NCI-H524 treated with DMSO at 0.1 percent for 48 hours (cell line): ENCODE results near the gene TMEM256.
"Not testable (repeated sequence)": the region's sequence is repeated elsewhere in the genome, so short reads cannot be mapped to it uniquely, and the experiment has no call there.

Experiments used
- DNase-seq: peaks from one replicate; lab custom pipeline; 2025; lab: John Stamatoyannopoulos, UW

Gene TMEM256

DNA sequence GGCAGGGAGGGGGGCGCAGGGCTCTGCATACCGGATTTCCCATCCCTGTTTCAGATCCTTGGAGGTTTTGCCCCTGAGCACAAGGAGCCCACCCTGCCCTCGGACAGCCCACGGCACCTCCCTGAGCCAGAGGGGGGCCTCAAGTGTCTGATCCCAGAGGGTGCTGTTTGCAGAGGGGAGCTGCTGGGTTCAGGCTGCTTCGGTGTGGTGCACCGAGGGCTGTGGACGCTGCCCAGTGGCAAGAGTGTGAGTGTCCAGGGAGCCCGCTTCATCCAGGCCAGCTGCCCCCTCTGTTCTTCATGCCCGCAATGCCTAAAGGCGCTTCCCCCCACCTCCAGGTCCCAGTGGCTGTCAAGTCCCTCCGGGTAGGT lies 20.5 kb downstream of the TMEM256 start:
- DNase-seq: no peak

GRCh38 chr17:7382901-7383300 lies 21.0 kb downstream of the TMEM256 start:
- DNase-seq: no peak

- DNase-seq: no peak
These were observed 22.8 kb downstream of the TMEM256 start, which contains the start of gene TNK1 for GRCh38 chr17:7380855-7381683. Gene TNK1 (plus strand): TSS chr17:7381089. CDS start chr17:7382927, 1,838 bp downstream.

GRCh38 chr17:7380321-7380720 lies 23.6 kb downstream of the TMEM256 start:
- no peak for DNase-seq

DNA sequence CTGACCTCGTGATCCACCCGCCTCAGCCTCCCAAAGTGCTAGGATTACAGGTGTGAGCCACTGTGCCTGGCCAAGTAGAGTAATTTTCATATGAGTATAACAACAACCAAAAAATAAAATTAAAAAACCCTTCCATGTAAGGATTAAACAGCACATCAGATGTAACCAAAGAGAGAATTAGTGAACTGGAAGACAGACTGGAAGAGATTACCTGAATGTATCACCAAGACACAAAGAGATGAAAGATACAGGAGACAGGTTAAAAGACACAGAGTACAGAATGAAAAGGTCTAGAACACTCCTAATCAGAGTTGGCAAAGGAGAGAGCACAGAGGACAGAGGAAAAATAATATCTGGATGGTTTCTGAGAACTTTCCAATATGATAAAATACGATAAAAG lies 24.8 kb downstream of the TMEM256 start:
- no peak for DNase-seq

DNA sequence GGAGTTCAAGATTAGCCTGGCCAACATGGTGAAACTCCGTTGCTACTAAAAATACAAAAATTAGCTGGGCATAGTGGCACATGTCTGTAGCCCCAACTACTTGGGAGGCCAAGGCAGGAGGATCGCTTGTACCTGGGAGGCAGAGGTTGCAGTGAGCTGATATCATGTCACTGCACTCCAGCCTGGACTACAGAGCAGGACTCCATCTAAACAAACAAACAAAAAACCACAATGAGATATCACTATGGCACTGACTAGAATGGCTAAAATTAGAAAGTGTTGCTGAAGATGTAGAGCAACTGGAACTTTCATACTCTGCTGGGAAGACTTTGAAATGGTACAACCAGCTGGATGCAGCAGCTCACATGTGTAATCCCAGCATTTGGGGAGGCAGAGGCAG lies 29.5 kb downstream of the TMEM256 start:
- DNase-seq: no peak

DNA sequence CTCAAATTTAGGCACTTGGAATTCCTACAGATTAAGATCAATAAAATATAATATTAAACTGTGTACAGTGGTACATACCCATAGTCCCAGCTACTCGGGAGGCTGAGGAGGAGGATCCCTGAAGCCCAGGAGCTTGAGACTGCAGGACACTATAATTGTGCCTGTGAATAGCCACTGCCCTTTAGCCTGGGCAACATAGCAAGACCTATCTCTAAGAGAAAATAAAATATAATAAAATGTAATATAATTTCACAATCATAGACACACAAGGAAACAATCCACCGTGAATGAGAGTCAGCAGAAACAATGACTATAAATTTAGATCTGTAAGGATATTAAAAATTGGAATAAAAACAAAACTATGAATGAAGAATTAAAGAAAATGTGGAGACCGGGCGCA lies 33.0 kb downstream of the TMEM256 start:
- no peak for DNase-seq

GRCh38 chr17:7369825-7370224 lies 34.1 kb downstream of the TMEM256 start:
- DNase-seq: no peak

DNA sequence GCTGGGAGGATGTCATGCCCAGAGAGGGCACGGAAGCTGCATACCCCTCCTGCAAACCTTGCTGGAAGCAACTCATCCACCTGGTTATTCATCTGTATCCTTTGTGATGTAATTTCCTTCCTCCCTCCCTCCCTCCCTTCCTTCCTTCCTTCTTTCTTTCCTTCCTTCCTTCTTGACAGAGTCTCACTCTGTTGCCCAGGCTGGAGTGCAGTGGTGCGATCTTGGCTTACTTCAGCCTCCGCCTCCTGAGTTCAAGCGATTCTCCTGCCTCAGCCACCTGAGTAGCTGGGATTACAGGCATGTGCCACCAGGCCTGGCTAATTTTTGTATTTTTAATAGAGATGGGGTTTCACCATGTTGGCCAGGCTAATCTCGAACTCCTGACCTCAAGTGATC lies 35.3 kb downstream of the TMEM256 start:
- not testable (repeated sequence) for DNase-seq

GRCh38 chr17:7367918-7368598 lies 35.8 kb downstream of the TMEM256 start:
- no peak for DNase-seq

GRCh38 chr17:7367083-7367482 lies 36.8 kb downstream of the TMEM256 start:
- no peak for DNase-seq

DNA sequence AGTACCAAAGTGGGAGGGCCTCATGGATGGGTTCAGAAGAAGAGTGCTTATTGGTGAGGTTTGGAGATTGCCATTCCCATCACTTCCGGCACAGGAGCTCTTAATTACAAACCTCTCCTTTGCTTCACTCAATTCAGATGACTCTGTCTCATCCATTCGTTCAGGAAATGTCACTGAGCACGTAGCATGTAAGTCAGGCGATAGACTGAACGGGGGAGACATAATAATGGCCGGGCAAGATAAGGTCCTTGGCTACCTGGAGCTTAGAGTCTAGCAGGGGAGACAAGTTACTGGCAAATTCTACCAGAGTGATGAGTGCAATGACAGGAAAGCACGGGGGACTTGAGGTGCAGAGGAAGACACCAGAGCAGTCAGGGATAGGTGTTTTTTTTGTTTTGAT lies 37.9 kb downstream of the TMEM256 start:
- not testable (repeated sequence) for DNase-seq

- DNase-seq: no peak
These were observed 40.6 kb downstream of the TMEM256 start for GRCh38 chr17:7363311-7363710.

DNA sequence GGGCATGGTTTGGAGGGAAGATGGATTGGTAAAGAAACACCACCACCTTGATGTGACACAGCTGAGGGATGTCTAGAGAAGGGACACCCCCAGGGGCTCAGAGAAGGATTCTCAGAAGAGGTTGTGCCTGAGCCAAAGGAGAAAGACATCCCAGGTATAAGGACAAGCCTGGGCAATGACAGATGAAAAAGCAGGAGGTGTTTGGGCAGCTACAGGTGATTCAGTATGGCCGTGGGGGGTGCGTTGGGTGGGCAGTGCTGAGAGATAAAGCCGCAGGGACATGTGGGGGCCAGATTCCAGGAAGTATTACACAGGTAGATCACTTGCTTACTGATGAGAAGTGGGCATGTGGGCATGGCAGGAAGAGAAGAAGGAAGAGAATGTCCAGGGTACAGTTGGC lies 42.0 kb downstream of the TMEM256 start:
- DNase-seq: no peak

- no peak for DNase-seq
These were observed 46.5 kb downstream of the TMEM256 start for GRCh38 chr17:7357381-7357780.

- no peak for DNase-seq
These were observed 47.1 kb downstream of the TMEM256 start for GRCh38 chr17:7356756-7357155.

DNA sequence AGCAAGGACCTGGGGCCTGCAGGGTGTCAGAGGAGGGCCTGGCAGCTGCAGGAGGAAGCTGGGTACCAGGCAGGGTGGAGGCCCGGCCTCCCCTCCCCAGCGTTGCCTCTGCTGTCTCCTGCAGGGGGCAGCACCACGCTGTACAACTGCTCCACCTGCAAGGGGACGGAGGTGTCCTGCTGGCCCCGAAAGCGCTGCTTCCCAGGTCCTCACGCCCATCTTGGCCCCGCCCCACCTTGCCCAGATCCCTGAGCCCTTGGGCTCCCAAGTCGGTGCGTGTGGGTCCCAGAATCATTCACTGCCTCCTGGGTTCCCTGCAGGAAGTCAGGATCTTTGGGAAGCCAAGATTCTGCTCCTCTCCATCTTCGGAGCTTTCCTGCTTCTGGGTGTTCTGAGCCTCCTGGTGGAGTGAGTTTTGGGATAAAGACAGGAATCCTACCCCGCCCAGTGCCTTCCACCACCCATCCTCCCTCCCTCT lies 47.8 kb downstream of the TMEM256 start:
- no peak for DNase-seq

DNA sequence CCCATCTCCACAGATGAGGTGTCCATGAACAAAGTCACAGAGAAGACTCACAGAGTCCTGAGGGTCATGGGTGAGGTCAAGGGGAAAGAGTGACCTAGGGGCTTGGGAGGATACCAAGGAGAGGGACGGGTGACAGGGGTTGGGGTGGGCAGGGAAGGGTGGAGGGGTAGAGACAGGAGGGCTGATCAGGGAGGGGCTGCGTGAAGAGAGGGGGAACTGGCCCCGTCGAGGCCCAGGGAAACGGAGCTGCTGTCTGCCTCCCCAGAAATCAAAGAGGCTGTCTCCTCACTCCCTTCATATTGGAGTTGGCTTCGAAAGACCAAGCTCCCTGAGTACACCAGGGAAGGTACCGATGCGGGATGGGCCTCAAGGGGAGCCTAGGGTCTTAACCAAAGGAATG lies 48.3 kb downstream of the TMEM256 start:
- DNase-seq: no peak

DNA sequence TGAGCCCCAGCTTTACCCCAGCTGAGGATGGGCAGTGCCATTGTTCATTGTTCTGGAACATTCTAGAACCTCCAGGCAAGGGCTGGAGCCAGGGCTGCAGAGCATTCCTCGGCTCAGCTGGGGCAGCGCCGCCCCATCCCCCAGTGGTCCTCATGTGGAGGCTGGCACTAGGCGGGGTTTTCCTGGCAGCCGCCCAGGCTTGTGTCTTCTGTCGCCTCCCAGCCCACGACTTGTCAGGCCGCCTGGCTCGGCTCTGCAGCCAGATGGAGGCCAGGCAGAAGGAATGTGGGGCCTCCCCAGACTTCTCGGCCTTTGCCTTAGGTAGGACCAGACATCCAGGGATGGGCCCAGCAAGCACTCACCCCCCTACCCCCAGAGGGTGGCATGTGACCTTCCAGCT lies 48.8 kb downstream of the TMEM256 start, which contains the start of gene TMEM95:
Gene TMEM95 (plus strand): TSS at position 104 of the 400 bp plus-strand sequence. CDS start 49 bp downstream, at position 153.
- no peak for DNase-seq

- DNase-seq: no peak
These were observed 49.5 kb downstream of the TMEM256 start for GRCh38 chr17:7354262-7354843.
